GM21723 (cell line): ENCODE measurements around the gene RALGPS1.

Experiments
- ATAC-seq: cut with Tn5 transposase; IDR thresholded peaks from one replicate; pipeline ENCODE4 v1.9.1; 2021; ENCODE audit warnings: mild to moderate bottlenecking, moderate library complexity; ENCODE audit not compliant: unreplicated experiment

Gene RALGPS1

GRCh38 chr9:127114606-127115005, 200.0 kb downstream of the RALGPS1 start:
- ATAC-seq = no peak

DNA sequence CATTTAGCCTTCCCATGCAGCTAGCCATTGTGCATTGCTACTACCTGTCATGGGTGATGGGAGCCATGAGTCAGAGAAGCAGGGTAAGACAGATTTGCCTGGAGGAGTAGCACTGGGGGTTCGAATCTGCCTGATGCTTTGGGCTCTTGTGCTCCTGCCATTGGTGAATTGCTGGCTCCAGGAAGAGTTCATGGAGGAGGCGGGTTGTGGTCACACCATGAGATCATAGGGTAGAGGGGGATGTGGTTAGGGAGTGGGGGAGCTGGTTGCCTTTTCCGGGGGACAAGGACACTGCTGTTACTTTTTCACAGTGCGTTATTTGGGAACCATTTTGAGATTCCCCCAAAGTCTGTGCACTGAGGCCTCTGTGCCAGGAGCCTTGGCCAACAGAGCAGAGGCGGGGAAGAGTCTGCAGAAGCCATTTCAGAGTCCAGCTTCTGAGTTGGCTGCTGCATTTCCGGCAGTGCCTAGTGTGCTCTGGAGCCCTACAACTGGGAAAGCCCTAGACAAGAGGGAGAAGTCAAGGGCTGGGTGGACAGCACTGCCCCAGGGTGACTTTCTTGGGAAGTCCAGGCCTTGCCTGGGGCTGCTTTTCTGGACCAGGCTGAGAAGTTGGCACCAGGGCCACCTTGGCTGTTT, 201.6 kb downstream of the RALGPS1 start:
- ATAC-seq = no peak

GRCh38 chr9:127116957-127117356, 202.4 kb downstream of the RALGPS1 start:
- no peak for ATAC-seq

DNA sequence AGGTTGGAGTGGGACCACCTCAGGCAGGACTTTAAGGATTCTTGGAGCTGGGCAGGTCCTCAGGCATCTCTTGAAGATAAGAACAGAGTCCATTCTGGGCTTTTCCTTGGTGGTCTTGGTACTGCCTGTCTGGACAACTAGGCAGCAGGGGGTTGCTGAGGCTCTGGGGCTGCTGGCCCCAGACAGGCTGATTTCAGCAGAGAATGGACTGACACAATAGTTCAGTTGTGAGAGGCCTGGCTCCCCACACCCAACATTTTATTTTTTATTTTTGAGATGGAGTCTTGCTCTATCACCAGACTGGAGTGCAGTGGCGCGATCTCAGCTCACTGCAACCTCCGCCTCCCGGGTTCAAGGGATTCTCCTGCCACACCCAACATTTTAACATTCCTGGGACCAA, 203.2 kb downstream of the RALGPS1 start:
- ATAC-seq = no peak

DNA sequence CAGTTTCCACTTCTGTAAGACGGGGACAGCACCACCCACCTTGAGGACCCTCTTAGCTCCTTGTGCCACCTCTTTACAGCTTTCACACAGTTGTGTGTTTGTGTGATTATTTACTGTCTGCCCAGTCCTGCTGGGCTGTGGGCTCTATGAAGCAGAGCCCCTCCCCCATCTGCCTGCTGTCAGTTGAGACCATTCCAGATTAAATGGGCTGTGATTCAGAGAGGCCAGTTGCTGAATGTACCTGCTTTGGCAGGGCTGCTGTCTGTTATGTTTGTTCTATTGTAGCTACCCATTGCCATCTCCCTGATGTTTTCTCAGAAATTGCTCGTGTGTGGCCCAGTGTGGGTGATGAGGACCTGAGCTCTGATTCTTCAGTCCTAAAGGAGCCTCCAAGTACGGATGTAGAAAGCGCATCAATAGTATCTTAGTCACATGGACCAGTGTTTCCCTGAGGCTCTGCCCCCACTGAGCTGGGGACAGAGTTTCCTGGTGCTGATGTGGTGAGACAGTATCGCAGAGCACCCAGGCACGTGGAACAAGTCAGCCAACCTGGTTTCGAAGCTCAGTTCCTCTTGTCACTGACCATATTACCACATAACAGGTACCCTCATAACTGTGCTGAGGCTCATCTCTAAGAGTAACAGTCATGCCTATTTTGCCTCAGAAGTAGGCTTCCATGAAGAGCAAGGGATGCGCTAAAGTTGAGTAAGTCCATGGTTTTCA, 204.2 kb downstream of the RALGPS1 start:
- no peak for ATAC-seq

GRCh38 chr9:127119320-127119709, 204.7 kb downstream of the RALGPS1 start:
- ATAC-seq = no peak

- ATAC-seq = no peak
Observed at GRCh38 chr9:127121628-127122175, 207.1 kb downstream of the RALGPS1 start.

GRCh38 chr9:127122176-127123063, 207.8 kb downstream of the RALGPS1 start, which contains the start of gene ANGPTL2:
Gene ANGPTL2, minus strand, starts transcription at chr9:127122635. Its CDS starts 13,904 bp downstream, at chr9:127108731.
- no peak for ATAC-seq

DNA sequence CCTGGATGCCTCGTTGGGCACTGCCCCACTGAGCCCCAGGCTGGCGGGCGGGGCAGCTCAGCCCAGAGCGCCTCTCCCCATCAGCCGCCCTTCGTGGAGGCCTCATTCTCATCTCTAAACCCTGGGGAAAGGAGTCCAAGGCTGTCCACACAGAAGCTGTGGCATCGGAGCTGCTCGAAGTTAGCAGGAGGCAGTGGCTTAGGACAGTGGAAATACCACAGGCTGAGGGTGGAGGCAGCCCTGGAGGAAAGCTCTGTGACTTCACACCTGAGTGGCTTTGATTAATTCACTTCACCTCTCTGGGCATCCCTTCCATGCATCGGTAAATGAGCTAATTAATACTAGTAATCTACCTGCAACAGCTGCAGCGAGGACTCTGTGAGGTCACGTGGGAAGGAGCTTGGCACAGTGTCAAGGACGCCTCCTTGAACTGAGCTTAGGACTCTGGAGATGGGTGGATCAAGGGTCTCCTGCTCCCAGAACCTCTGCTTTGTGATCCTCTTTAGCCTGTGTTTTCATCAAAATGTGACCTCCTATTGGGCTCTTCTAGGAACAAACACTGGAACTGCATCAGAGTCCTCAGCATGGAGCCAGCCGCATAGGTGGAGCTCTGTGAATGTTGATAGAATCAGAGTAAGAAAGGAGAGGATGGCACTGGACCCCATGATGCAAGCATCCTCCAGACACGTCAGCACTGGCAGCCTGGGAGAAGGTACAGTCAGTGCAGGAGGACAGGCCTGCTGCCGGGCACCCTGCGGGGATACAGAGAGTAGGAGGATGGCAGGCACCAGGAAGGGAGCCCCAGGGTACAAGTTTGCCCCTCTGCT, 208.7 kb downstream of the RALGPS1 start:
- no peak for ATAC-seq

DNA sequence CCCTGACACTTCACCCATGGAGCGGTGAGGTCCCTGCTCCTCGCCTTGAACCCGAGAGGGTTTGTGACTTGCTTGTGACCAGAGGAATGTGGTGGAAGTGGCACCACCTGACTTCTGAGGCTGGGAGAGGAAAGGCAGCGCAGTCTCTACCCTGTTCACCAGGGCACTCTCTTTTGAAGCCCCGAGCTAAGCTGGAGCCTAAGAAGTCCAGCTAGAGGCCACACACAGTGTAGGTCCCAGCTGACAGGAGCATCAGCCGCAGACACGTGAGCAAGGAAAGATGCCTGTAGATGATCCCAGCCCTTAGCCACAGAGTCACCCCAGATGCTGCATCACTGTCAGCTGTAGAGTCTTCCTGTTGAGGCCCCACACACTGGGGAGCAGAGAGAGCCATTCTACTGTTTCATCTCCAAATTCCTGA, 209.5 kb downstream of the RALGPS1 start:
- ATAC-seq = no peak

DNA sequence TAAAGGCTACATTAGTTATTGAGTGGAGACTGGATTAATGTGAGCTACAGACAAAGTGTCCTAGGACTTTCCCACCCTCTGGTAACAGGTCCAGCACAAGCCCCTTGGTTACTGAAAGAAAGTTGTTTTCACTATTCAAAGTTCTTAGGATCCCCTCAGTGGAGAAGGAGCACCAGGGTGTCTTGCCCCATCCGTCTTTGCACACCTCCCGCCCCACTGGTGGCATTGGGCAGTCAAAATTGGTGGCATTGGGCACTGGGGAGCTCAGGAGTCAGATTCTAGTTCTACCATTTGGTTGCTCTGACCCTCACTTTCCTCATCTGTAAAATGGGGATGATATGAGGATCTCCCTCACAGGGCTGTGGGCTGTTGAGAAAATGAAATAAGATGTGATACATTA, 210.2 kb downstream of the RALGPS1 start:
- no peak for ATAC-seq

DNA sequence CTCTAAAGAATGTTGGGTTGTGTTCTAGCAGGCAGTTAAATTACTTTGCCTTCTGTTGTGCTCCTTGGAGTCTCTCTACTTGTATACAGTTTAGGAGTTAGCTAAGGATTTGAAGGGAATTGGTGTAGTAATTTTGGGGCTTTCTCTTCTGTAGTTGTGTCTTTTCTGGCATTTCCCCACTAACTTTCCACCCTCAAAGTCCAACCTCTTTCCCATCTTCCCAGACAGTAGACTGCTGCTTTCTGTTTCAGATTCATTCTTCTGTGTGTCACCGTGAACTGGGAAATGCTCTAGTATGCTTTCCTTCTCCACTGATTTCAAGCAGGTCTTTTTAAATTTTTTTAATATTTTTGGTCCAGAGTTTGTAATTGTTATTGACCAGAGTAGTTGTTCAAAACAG, 212.4 kb downstream of the RALGPS1 start:
- no peak for ATAC-seq

- ATAC-seq = no peak
Observed at GRCh38 chr9:127128341-127129072, 213.9 kb downstream of the RALGPS1 start.

DNA sequence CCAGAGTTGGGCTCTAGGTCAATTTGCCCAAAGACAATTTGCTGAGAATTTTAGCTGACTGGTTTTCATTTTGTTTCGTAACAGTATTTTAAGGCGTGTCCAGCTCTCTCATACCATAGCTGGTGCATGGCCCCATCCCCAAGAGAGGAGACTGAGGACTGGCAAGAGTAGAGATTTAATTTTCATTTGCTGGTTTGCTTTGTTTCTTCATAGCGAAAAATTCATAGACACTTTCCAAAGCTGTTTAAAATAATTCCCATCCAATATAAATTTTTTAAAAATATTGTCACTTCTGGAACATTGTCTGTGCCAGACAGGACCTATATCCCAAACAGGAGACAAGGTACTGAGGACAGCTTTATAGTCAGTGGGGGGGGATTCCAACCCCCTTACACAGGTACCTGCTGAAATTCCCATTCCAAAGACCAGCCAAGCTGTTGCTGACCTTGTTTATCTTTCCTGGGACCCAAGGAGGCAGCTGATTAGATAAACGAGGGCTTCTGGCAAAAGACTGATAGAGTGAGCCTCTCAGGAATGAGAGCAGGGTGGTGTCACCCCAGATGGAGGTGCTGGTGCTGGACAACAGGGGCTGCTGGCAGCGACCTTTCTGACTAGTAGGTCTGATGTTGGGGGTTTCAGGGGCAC, 214.6 kb downstream of the RALGPS1 start:
- ATAC-seq = no peak

DNA sequence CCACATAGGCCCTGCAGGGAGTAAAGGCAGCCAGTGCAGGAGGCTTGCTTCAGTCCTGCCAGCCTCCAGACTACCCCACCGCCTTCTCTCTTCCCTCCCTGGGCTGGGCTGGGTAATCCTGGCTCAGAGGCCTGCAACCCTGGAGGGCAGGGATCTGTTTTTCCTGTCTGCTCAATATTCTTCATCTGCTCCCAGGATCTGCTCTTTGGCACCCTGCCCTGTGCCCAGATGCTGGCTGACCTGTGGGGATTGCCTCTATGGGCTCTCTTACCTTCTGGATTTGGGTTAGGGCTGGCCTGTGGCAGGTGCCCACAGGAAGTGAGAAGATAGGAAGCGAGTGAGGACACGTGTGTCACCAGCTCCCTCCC, 215.1 kb downstream of the RALGPS1 start:
- no peak for ATAC-seq

GRCh38 chr9:127130235-127130634, 215.7 kb downstream of the RALGPS1 start:
- no peak for ATAC-seq

DNA sequence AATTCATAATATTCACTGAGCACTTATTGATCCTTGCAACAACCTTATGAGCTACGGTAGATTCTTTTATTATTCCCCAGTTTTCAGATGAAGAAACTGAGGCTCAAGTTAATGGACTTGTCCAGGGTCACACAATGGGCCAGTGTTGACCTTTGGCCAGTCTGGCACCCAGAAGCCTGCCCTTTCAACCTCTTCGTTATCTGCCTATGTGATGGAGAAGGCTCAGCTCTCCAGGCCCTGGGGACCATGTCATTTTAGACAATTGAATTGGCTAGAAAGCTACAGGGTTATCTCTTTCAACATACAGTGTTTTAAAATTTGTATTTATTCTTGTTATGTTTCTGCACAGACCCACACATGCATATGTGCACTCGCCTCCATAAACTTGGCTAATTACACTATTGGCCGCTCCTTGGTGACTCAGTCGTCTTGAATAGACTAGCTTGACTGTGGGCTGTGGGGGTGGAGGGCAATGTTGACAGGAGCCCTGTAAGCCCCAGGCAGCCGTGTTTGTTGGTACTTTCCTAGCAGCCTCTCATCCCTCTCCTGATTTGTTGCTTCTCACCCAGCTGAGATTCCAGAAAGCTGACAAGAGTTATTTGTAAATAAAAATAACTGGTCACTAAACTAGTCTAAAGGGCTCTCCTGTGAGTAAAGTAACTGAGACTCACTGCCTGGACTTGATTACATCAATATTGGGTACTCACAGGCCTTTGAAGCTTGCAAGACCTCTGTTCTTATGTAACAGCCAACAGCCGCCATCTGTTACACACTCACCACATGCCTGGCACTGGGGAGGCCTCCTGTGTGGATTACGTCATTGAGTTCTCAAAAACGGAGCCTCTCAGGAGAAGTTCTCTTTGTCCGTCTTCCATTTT, 216.3 kb downstream of the RALGPS1 start:
- ATAC-seq = no peak

GRCh38 chr9:127131871-127132270, 217.3 kb downstream of the RALGPS1 start:
- no peak for ATAC-seq
